T-helper 1 cell treated with Interleukin-12 subunit alpha and Interleukin-12 subunit beta and Interleukin-4 antibody, amounts not matched to agents 30 ng/mL and 1 ng/mL, for 36 hours (primary cell): ENCODE data around the gene PTPRN2. TPM values are rescaled to one million over a fixed set of nuclear protein-coding genes. Genes with fewer than 3 reads are reported as not detected.
"Not testable (repeated sequence)": the region's sequence is repeated elsewhere in the genome, so short reads cannot be mapped to it uniquely, and the experiment has no call there.

Experiments
- intact Hi-C: fragments of 100-400 bp; cut with micrococcal nuclease; formaldehyde crosslinking; loops from one replicate; pipeline ENCODE4 v1.15.1; 2024
- total RNA-seq: library from RNA; stranded (reverse); gene quantifications from 2 replicates; pipeline ENCODE4 v1.2.3, GENCODE V29; 2022

Gene PTPRN2
- total RNA-seq, 1 donor from 2014 or later, result 2.9 TPM

GRCh38 chr7:158446281-158446680 is 141.3 kb downstream of the PTPRN2 start:
- intact Hi-C loops, result no loop called here

- intact Hi-C loops, result no loop called here
These were observed 142.0 kb downstream of the PTPRN2 start for GRCh38 chr7:158445421-158446175.

GRCh38 chr7:158444501-158445420 is 142.9 kb downstream of the PTPRN2 start:
- intact Hi-C loops, result no loop called here

- intact Hi-C loops, result no loop called here
These were observed 143.7 kb downstream of the PTPRN2 start for GRCh38 chr7:158443688-158444483.

GRCh38 chr7:158443014-158443687 is 144.5 kb downstream of the PTPRN2 start:
- intact Hi-C loops, result no loop called here

- intact Hi-C loops, result no loop called here
These were observed 145.4 kb downstream of the PTPRN2 start for GRCh38 chr7:158442260-158442659.

GRCh38 chr7:158439035-158439434 is 148.6 kb downstream of the PTPRN2 start:
- intact Hi-C loops, result no loop called here

GRCh38 chr7:158432369-158433341 is 155.0 kb downstream of the PTPRN2 start:
- intact Hi-C loops, result no loop called here

- intact Hi-C loops, result no loop called here
These were observed 155.7 kb downstream of the PTPRN2 start for GRCh38 chr7:158431941-158432347.

- intact Hi-C loops, result no loop called here
These were observed 156.3 kb downstream of the PTPRN2 start for GRCh38 chr7:158431055-158431940.

GRCh38 chr7:158430308-158431034 is 157.2 kb downstream of the PTPRN2 start:
- intact Hi-C loops, result no loop called here

GRCh38 chr7:158428837-158429753 is 158.5 kb downstream of the PTPRN2 start:
- intact Hi-C loops, result no loop called here

- intact Hi-C loops, result no loop called here
These were observed 159.3 kb downstream of the PTPRN2 start for GRCh38 chr7:158428131-158428836.

- intact Hi-C loops, result not testable (repeated sequence)
These were observed 161.9 kb downstream of the PTPRN2 start for GRCh38 chr7:158425676-158426075.

GRCh38 chr7:158424531-158424930 is 163.1 kb downstream of the PTPRN2 start:
- intact Hi-C loops, result no loop called here

- intact Hi-C loops, result no loop called here
These were observed 163.6 kb downstream of the PTPRN2 start for GRCh38 chr7:158424011-158424410.
